Smooth muscle cell (in vitro differentiated cells): ENCODE data around the gene BMPR1B. TPM values are rescaled to one million over a fixed set of nuclear protein-coding genes. Genes with fewer than 3 reads are reported as not detected.

Experiments used
- DNase-seq: peaks from one replicate; lab custom pipeline; 2025; ENCODE audit not compliant: unreplicated experiment; lab: John Stamatoyannopoulos, UW
- H2AFZ ChIP-seq: fragments of 200-600 bp; sonication (generic); 2 replicates; pipeline ENCODE4 v1.6.0; 2016; ENCODE audit warnings: antibody characterized with exemption, low read depth, mild to moderate bottlenecking
- H3F3A ChIP-seq: fragments of 200-600 bp; sonication (generic); 2 replicates; pipeline ENCODE4 v1.6.0; 2017; ENCODE audit warnings: antibody characterized with exemption, low read depth
- H3K27ac ChIP-seq: fragments of 200-600 bp; sonication (generic); 2 replicates; pipeline ENCODE4 v1.5.1; 2016; ENCODE audit warnings: low read depth, mild to moderate bottlenecking
- H3K27me3 ChIP-seq: fragments of 200-600 bp; sonication (generic); 2 replicates; pipeline ENCODE4 v1.6.1; 2016; ENCODE audit warnings: low read depth, mild to moderate bottlenecking
- H3K36me3 ChIP-seq: fragments of 200-600 bp; sonication (generic); 2 replicates; pipeline ENCODE4 v1.5.1; 2016; ENCODE audit warnings: low read depth
- H3K4me1 ChIP-seq: fragments of 200-600 bp; sonication (generic); 2 replicates; pipeline ENCODE4 v1.5.1; 2016; ENCODE audit warnings: low read depth
- H3K4me2 ChIP-seq: fragments of 200-600 bp; sonication (generic); 2 replicates; pipeline ENCODE4 v1.6.0; 2016; ENCODE audit warnings: mild to moderate bottlenecking
- H3K4me3 ChIP-seq: fragments of 200-600 bp; sonication (generic); 2 replicates; pipeline ENCODE4 v1.5.1; 2016; ENCODE audit warnings: mild to moderate bottlenecking
- H3K79me2 ChIP-seq: fragments of 200-600 bp; sonication (generic); 2 replicates; pipeline ENCODE4 v1.6.0; 2016; ENCODE audit warnings: low read depth, mild to moderate bottlenecking
- H3K9ac ChIP-seq: fragments of 200-600 bp; sonication (generic); 2 replicates; pipeline ENCODE4 v1.6.0; 2016; ENCODE audit warnings: low read depth
- H3K9me3 ChIP-seq: fragments of 200-600 bp; sonication (generic); replicated peaks from 2 replicates; pipeline ENCODE4 v1.5.1; 2016; ENCODE audit warnings: low read depth
- H4K20me1 ChIP-seq: fragments of 200-600 bp; sonication (generic); 2 replicates; pipeline ENCODE4 v1.6.0; 2016; ENCODE audit warnings: low read depth
- WGBS: methylation state at CpG from one replicate; pipeline ENCODE4 v1.1.7; 2016; ENCODE audit warnings: low lambda C conversion rate; 5-methylcytosine and 5-hydroxymethylcytosine counted together
- polyA plus RNA-seq: library from polyadenylated mRNA; unstranded; fragments of >200 nt; fragmentation: Nextera tagmentation; extraction: Ambion mirVana; gene quantifications from 2 replicates; pipeline ENCODE4 v1.2.1, GENCODE V29; 2016
- total RNA-seq: library from RNA; depleted of rRNA; stranded (reverse); fragments of >200 nt; gene quantifications from 2 replicates; pipeline ENCODE4 v1.2.3, GENCODE V29; 2014
- TF ChIP-seq, protein P1 (sequence below): fragments of 200-600 bp; sonication (generic); IDR thresholded peaks from 2 replicates; pipeline ENCODE4 v1.5.1; 2017; ENCODE audit warnings: borderline replicate concordance, mild to moderate bottlenecking, antibody characterized with exemption; ENCODE audit not compliant: insufficient read depth, poor library complexity, severe bottlenecking

The BMPR1B gene
- total and polyA plus RNA-seq, 2 experiments from 2014 or later = 0.03 to 1.2 TPM

DNA sequence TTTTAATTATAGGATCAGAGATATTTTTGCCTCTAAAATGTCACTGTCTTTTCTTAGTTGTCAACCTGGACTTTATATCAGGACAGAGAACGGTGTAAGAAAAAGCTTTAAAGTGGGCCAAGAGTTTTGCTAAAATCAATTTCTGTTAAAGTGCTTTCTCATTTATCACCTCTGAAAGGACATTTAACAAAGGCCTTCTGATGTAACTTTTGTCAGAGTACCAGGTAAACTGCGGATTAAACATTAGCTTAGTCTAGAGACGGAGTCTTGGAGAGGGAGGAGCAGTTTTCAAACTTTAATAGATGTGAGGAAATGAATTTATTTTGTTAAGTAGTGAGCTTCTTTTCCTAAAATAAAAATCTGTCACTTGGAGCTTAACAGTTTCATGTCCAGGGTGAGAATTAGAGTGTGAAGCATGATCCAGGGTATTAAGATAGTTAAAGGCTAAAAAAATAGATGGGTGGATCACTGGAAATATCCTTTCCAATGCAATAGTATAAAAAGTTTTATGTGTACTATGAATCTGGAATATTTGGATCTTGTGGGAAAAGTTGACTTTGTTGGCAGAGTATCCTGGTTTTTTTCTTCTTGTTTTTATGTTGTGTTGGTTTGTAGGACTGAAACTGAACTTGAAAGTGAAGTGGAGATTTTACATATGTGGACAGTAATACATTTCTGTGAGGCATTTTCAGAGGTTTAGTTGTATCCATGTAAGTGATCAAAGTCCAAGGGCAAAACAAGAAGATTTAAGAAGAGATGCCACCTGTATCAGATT, 33.6 kb upstream of the BMPR1B start:
- H3F3A ChIP-seq = no peaks in the 10 kb centered on the region
- no peak overlapping the region for H3K4me3 ChIP-seq
- no peak overlapping the region for H3K27ac ChIP-seq
- H3K27me3 ChIP-seq = no peaks in the 10 kb centered on the region
- H3K9ac ChIP-seq = no peak overlapping the region
- H3K79me2 ChIP-seq = no peaks in the 10 kb centered on the region
- H4K20me1 ChIP-seq = no peaks in the 10 kb centered on the region
- DNase-seq = no peak
- H3K9me3 ChIP-seq = no peaks in the 10 kb centered on the region
- 91% methylated on average over 3 of the region's 3 CpGs for WGBS
- peaks cover 6% of the 10 kb centered on the region for H3K4me1 ChIP-seq
- TF ChIP-seq, protein P1, sequence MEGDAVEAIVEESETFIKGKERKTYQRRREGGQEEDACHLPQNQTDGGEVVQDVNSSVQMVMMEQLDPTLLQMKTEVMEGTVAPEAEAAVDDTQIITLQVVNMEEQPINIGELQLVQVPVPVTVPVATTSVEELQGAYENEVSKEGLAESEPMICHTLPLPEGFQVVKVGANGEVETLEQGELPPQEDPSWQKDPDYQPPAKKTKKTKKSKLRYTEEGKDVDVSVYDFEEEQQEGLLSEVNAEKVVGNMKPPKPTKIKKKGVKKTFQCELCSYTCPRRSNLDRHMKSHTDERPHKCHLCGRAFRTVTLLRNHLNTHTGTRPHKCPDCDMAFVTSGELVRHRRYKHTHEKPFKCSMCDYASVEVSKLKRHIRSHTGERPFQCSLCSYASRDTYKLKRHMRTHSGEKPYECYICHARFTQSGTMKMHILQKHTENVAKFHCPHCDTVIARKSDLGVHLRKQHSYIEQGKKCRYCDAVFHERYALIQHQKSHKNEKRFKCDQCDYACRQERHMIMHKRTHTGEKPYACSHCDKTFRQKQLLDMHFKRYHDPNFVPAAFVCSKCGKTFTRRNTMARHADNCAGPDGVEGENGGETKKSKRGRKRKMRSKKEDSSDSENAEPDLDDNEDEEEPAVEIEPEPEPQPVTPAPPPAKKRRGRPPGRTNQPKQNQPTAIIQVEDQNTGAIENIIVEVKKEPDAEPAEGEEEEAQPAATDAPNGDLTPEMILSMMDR = no peak
- H3K4me2 ChIP-seq = no peak overlapping the region
- no peaks in the 10 kb centered on the region for H3K36me3 ChIP-seq
- H2AFZ ChIP-seq = no peak overlapping the region

DNA sequence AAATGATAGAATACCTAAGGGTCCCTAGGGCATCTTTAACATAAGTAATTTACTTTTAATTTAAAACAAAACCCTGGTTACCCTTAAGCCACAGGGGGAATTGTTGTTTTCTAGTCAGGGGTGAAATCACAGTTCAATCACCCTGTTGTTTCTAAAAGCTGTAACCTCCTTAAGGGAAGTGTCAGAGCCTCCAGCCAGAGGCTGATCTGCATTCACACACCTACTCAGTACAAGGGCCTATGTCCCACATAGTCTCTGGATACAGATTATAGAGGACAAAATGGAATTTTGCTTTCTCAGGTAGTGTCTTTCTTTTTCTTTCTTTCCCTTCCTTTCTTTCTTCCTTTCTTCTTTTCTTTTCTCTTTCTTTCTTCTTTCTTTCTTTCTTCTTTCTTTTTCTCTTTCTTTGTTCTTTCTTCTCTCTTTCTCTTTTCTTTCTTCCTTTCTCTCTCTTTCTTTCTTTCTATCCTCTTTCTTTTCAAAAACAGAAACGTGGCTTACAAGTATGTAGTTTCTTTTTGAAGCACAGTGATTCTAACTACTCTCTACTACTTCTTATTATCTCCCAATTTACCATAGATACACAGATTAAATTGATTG, 31.1 kb upstream of the BMPR1B start:
- no peaks in the 10 kb centered on the region for H3K36me3 ChIP-seq
- TF ChIP-seq, protein P1 = no peak
- H3K9ac ChIP-seq = no peak overlapping the region
- H3K4me3 ChIP-seq = no peak overlapping the region
- no peak overlapping the region for H3K27ac ChIP-seq
- no peaks in the 10 kb centered on the region for H3K27me3 ChIP-seq
- no peaks in the 10 kb centered on the region for H4K20me1 ChIP-seq
- peaks cover 6% of the 10 kb centered on the region for H3K4me1 ChIP-seq
- no peak overlapping the region for H2AFZ ChIP-seq
- H3K4me2 ChIP-seq = no peak overlapping the region
- no peak for DNase-seq
- H3K9me3 ChIP-seq = no peaks in the 10 kb centered on the region
- H3F3A ChIP-seq = no peaks in the 10 kb centered on the region
- H3K79me2 ChIP-seq = no peaks in the 10 kb centered on the region
- WGBS = 82% methylated on average over 1 of the region's 1 CpG

DNA sequence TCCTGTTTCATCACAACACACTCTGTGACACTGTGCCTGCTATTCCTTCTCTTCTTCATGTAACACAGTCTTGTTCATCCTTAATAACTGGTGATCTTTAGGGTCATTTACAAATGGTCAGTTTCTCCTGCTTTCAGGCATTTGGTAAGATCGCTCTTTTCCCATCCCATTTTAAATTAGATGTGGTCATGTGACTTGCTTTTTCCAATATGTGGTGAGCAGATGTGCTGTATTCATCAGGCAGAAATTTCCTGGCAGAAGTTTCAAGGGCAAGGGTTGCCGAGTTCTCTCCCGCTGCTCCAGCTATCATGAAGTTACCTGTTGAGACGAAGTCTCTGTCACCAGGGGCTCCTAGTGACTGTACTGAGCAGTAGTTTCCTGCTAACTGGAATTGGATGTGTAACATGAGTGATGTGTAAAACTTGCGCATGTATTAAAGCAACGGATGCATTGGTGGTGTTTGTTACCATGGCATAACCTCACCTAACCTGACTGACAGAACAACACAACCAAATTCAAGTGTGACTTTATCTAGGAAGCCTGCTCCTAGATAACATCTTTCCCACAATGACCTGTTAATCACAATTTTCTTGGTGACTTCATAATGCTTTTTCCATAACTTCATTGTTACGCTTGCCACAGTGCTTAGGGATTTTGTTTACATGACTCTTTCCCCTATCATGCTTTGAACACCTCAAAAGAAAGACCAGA, 29.5 kb upstream of the BMPR1B start:
- H2AFZ ChIP-seq = no peak overlapping the region

More for the DNA sequence above, 29.5 kb upstream of the BMPR1B start:
- Histone ChIP-seq H4K20me1 (no peaks in the 10 kb centered on the region), H3K4me1 (peaks cover 6% of the 10 kb centered on the region), H3K4me2 (no peak overlapping the region), H3K9ac (no peak overlapping the region), H3F3A (no peaks in the 10 kb centered on the region), H3K4me3 (no peak overlapping the region), H3K27me3 (no peaks in the 10 kb centered on the region), H3K79me2 (no peaks in the 10 kb centered on the region), H3K9me3 (no peaks in the 10 kb centered on the region), H3K27ac (no peak overlapping the region), H3K36me3 (no peaks in the 10 kb centered on the region)
- TF ChIP-seq, protein P1 = no peak
- WGBS = 90% methylated on average over 7 of the region's 7 CpGs
- DNase-seq = no peak
